Fibroblast of skin of right quadriceps (primary cell): ENCODE data around the gene SCN5A.

Experiments used
- DNase-seq: peaks from one replicate; pipeline ENCODE4 v3.0.0-alpha.2; 2013

Gene SCN5A

DNA sequence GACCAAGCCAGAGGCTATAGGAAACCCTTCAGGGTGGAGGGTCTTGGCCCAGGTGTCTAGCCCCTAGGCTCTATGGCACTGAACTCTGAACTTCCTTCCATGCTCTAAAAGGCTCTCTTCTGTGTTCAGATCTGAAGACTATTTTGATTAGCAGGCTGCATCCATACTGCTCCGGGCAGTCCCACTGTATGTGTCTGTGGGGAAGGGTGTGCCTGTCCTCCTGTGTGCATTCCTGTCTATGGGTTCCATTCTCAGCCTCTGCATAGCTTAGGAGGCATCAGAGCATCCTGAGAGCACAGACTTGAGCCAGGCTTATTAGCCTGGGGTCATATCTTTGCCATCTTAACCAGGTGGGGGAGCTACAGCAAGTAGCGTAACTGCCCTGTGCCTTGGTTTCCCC is 115.3 kb downstream of the SCN5A start:
- DNase-seq, result no peak

DNA sequence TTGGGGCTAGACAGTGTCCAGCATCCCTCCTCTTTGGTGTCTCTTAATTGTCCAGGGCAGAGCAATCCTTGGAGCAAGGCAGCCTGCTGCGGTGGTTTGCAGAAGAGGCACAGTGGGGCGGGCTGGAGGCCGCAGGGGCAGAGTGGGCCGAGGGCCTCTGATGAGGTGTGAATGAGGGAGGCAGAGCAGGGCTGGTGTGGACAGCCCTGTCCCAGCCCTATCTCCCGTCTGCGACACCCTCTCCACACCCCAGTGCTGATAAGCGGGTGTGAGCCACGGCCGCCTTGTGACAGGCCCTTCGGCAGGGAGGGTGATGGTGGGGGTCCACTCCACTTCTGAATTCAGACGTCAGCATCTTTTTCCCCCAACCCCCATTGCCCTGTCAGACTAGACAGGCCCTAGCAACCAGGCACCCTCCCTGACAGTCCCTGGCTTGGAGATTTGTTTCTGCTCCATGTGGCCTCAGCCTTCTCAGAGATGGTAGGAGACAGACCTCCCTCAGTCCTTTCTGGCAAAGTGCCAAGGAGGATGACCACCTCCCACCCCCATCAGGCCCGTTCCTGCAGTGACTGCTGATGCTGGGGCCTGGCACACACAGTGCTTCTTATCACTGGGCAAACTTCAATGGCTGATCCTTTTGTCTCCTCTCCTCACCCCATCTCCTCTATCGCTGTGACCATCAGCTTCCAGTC is 116.1 kb downstream of the SCN5A start:
- no peak for DNase-seq

- DNase-seq, result no peak
Measured at GRCh38 chr3:38532529-38532928, 117.0 kb downstream of the SCN5A start.

GRCh38 chr3:38528457-38528856 is 121.0 kb downstream of the SCN5A start:
- DNase-seq, result no peak

GRCh38 chr3:38526792-38527191 is 122.7 kb downstream of the SCN5A start:
- no peak for DNase-seq

GRCh38 chr3:38524141-38524739 is 125.2 kb downstream of the SCN5A start:
- no peak for DNase-seq

- no peak for DNase-seq
Measured at GRCh38 chr3:38522002-38522401, 127.5 kb downstream of the SCN5A start.

DNA sequence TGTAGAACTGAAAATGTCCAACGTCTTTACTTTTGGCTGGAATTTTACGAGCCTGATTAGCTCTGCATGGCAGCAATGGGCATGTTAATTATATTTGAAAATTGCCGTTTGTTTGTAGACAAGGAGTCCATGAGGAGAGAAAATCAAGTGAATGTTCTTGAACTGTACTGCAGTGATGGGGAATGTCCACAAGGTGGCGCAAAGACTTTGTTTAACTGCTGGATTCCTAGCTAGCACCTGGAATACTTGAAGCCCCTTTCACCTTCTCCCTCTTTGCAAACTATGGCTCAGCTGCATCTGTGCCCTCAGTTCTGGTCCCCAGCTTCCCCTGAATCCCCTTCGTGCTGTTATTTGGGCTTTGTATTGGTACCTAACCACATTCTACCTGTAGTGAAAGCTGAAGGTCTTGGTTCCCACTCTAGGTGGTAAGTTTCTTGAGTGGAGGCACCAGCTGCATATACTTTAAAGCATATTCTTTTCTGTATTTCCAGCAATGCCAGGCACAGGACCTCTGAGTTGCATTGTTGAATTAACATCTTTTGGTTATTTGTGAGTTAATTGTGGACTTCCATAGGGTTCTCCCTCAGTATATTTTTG is 128.0 kb downstream of the SCN5A start:
- DNase-seq, result peak; percentile 58

GRCh38 chr3:38519651-38520050 is 129.8 kb downstream of the SCN5A start:
- no peak for DNase-seq

DNA sequence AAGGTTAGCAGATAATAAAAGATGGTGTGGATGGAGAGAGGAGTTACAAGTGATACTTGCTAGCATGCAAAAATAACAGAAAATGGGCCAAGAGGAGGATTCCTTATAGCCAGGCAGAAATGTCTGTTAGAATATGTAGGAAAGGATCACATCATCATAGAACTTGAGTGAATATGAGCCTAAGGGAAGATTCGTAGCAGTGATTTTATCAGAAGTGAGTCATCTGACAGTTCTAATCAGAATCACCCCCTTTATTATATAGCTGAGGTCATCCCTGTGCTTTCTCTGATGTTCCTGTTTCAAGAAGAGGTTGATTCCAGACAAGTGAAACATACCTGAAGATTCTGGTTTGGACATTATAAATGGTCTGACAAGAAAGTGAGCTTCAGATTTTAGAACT is 130.5 kb downstream of the SCN5A start:
- DNase-seq, result peak; percentile 9

- DNase-seq, result no peak
Measured at GRCh38 chr3:38516669-38517068, 132.8 kb downstream of the SCN5A start.

DNA sequence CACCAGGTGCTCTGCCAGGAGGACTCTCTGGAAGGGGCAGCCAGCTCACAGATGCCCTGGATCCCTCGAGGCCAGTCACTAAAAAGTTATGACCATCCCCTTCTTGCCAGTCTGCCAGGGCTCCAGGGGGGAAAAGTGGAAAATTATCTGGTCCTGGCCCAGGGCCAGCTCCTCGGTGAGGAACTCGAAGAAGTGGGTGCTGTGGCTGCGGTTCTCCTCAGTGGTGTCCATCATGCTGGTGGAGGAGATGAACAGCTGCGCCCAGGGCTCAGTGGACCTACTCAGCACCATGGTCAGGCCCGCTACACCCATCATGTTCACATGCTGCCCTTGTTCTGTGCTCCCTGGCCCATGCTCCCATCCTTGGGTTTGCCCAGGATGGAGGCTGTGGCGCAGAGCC is 134.1 kb downstream of the SCN5A start:
- no peak for DNase-seq

- no peak for DNase-seq
Measured at GRCh38 chr3:38511546-38511945, 137.9 kb downstream of the SCN5A start.

DNA sequence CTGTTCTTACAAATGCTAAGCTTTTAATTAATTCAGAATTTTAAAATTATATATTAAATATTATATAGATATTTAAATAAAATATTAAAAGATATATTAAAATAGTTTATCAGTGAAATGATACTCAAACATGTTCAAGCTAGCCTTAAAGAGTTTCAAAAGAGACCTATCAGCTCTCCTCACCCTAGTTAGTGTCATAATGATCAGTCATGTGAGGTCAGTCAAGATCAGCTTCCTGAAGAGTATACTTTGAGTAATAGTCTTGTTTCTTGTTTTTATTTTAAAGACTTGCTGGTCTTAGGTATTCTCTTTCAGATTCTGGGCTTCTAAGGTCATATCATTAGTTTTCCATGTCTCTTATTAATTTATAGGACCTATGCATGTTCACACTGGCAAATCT is 138.9 kb downstream of the SCN5A start:
- DNase-seq, result no peak

DNA sequence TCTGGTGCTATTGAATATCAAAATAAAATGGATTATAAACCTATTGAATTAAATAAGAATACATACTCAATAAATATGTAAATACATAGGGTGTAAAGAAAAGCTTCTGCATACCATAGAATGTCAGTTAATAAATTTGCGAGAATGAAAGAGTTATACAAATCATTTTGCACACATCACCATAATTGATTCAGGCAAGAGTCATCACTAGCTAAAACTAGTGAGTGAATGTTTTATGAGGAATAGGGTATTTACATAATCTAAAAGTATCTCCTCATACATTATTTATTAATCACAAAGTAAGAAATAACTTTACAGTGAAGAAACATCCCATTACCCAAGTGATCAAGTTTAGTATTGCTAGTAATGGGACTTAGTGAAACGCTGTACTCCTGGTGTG is 139.8 kb downstream of the SCN5A start:
- no peak for DNase-seq

DNA sequence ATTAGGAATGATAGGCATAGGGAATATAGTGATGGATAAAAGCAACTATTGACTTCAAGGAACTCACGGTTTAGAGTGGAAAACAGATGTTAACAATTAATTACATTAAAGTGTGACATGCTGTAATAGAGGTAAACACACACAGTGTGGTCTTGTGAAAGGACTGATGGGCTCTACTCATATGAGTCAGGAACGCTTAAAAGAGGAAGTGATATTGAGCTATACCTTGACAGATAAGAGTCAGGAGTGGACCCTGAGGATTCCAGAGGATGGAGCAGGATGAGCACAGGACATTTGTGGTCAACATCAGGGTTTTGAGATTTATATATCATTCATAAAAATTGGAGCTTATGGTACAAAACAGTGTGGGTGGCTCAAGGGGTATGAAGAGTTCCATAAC is 142.4 kb downstream of the SCN5A start:
- DNase-seq, result no peak

GRCh38 chr3:38500688-38501417 is 148.6 kb downstream of the SCN5A start:
- DNase-seq, result no peak
